ENCODE data around the gene LAMC3.

DNA sequence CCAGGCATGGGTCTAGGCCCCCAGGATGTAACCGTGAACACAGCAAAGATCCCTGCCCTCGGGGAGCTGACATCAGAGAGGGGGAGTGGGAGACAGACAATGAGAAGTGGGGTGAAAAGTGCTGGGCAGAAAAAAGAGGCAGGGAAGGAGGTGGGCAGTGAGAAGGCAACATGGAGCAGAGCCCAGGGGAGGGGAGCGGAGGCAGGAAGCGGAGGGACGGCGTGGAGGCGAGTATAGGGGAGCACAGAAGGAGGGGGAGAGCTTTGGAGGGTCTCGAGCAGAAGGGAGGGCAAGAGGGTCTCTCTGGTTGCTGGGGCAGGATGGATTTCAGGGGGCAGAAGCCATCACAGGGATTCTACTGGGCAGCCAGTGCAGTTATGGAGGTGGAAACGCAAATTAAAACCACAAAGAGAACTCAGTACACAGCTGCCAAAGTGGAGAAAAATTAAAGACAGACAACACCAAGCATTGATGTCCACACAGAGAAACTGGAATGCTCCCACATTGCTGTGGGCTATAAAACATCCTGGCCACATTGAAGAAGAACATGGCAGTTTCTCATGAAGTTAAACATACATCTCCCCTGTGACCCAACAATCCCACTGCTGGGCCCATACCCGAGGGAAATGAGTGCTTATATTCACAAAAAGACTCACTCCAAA is 21.1 kb upstream of the LAMC3 start:
- no peak for TF ChIP-seq EZH2 (IDR thresholded peaks at IDR 0.05)
- TF ChIP-seq, protein P1, sequence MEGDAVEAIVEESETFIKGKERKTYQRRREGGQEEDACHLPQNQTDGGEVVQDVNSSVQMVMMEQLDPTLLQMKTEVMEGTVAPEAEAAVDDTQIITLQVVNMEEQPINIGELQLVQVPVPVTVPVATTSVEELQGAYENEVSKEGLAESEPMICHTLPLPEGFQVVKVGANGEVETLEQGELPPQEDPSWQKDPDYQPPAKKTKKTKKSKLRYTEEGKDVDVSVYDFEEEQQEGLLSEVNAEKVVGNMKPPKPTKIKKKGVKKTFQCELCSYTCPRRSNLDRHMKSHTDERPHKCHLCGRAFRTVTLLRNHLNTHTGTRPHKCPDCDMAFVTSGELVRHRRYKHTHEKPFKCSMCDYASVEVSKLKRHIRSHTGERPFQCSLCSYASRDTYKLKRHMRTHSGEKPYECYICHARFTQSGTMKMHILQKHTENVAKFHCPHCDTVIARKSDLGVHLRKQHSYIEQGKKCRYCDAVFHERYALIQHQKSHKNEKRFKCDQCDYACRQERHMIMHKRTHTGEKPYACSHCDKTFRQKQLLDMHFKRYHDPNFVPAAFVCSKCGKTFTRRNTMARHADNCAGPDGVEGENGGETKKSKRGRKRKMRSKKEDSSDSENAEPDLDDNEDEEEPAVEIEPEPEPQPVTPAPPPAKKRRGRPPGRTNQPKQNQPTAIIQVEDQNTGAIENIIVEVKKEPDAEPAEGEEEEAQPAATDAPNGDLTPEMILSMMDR (IDR thresholded peaks at IDR 0.05), result no peak

Measured in neural progenitor cell (in vitro differentiated cells).